Measurements from ENCODE around the gene TRIP12.

Gene TRIP12

GRCh38 chr2:229780856-229781773 lies 140.7 kb downstream of the TRIP12 start:
- Mint-ChIP-seq H3K4me3 (no peak overlapping the region), H3K27ac (peak overlapping the region in 2 of 3 experiments; percentile 1 to 41), H3K36me3 (ENCODE audit: low read depth) (peaks cover 65% of the 10 kb centered on the region), H3K27me3 (ENCODE audit: low read depth) (no peaks in the 10 kb centered on the region), H3K4me1 (peaks cover 20% of the 10 kb centered on the region), H3K9me3 (no peaks in the 10 kb centered on the region)
- peak; percentile 79 to 86 (median 84) for TF ChIP-seq CTCF (IDR thresholded peaks at IDR 0.05; ENCODE audit: unreplicated experiment in 3 of 3)

- Mint-ChIP-seq H3K4me1 (peaks cover 20% of the 10 kb centered on the region), H3K27me3 (ENCODE audit: low read depth) (no peaks in the 10 kb centered on the region), H3K4me3 (no peak overlapping the region), H3K36me3 (ENCODE audit: low read depth) (peaks cover 63% of the 10 kb centered on the region), H3K27ac (no peak overlapping the region), H3K9me3 (no peaks in the 10 kb centered on the region)
- no peak for TF ChIP-seq CTCF (IDR thresholded peaks at IDR 0.05; ENCODE audit: unreplicated experiment in 3 of 3)
These were observed 142.2 kb downstream of the TRIP12 start for GRCh38 chr2:229779650-229780049.

GRCh38 chr2:229777716-229778115 lies 144.1 kb downstream of the TRIP12 start:
- Mint-ChIP-seq H3K9me3 (no peaks in the 10 kb centered on the region), H3K27me3 (ENCODE audit: low read depth) (no peaks in the 10 kb centered on the region), H3K4me1 (peaks cover 20% of the 10 kb centered on the region), H3K27ac (no peak overlapping the region), H3K4me3 (no peak overlapping the region), H3K36me3 (ENCODE audit: low read depth) (peaks cover 78% of the 10 kb centered on the region)
- TF ChIP-seq CTCF (IDR thresholded peaks at IDR 0.05; ENCODE audit: unreplicated experiment in 3 of 3) = no peak

- H3K36me3 Mint-ChIP-seq (ENCODE audit: low read depth) = peaks cover 86% of the 10 kb centered on the region
- H3K9me3 Mint-ChIP-seq = no peaks in the 10 kb centered on the region
- no peaks in the 10 kb centered on the region for H3K27me3 Mint-ChIP-seq (ENCODE audit: low read depth)
- no peak for TF ChIP-seq CTCF (IDR thresholded peaks at IDR 0.05; ENCODE audit: unreplicated experiment in 3 of 3)
- no peak overlapping the region for H3K4me3 Mint-ChIP-seq
- peaks cover 3% of the 10 kb centered on the region for H3K4me1 Mint-ChIP-seq
- no peak overlapping the region for H3K27ac Mint-ChIP-seq
These were observed 146.0 kb downstream of the TRIP12 start for GRCh38 chr2:229775614-229776313.

GRCh38 chr2:229774237-229774636 lies 147.6 kb downstream of the TRIP12 start:
- no peaks in the 10 kb centered on the region for H3K9me3 Mint-ChIP-seq
- no peaks in the 10 kb centered on the region for H3K4me1 Mint-ChIP-seq
- H3K4me3 Mint-ChIP-seq = no peak overlapping the region
- no peaks in the 10 kb centered on the region for H3K27me3 Mint-ChIP-seq (ENCODE audit: low read depth)
- no peak overlapping the region for H3K27ac Mint-ChIP-seq
- H3K36me3 Mint-ChIP-seq (ENCODE audit: low read depth) = peaks cover 90% of the 10 kb centered on the region
- no peak for TF ChIP-seq CTCF (IDR thresholded peaks at IDR 0.05; ENCODE audit: unreplicated experiment in 3 of 3)
